NCI-H69 (cell line): ENCODE results near the gene CDK19.
"Not testable (repeated sequence)": the region's sequence is repeated elsewhere in the genome, so short reads cannot be mapped to it uniquely, and the experiment has no call there.

Source experiments
- DNase-seq: peaks from one replicate; lab custom pipeline; 2025; lab: John Stamatoyannopoulos, UW

The CDK19 gene

GRCh38 chr6:110815411-110816409, at the start of gene CDK19:
Gene CDK19, minus strand, starts transcription at chr6:110815469. Its CDS starts 333 bp downstream, at chr6:110815136.
- DNase-seq = peak; percentile 97

GRCh38 chr6:110864824-110865223, 49.6 kb upstream of the CDK19 start:
- DNase-seq = no peak

- no peak for DNase-seq
Observed at GRCh38 chr6:110859335-110859792, 44.1 kb upstream of the CDK19 start.

GRCh38 chr6:110858562-110859214, 43.4 kb upstream of the CDK19 start:
- DNase-seq = no peak

GRCh38 chr6:110858016-110858415, 42.7 kb upstream of the CDK19 start:
- no peak for DNase-seq

GRCh38 chr6:110856296-110856695, 41.0 kb upstream of the CDK19 start:
- no peak for DNase-seq

- DNase-seq = no peak
Observed at GRCh38 chr6:110853754-110854477, 38.6 kb upstream of the CDK19 start.

GRCh38 chr6:110852773-110853172, 37.5 kb upstream of the CDK19 start:
- DNase-seq = no peak

GRCh38 chr6:110849781-110850180, 34.5 kb upstream of the CDK19 start:
- no peak for DNase-seq

GRCh38 chr6:110841266-110841665, 26.0 kb upstream of the CDK19 start:
- DNase-seq = no peak

- not testable (repeated sequence) for DNase-seq
Observed at GRCh38 chr6:110835751-110836150, 20.5 kb upstream of the CDK19 start.

- DNase-seq = no peak
Observed at GRCh38 chr6:110833831-110834230, 18.6 kb upstream of the CDK19 start.

- no peak for DNase-seq
Observed at GRCh38 chr6:110831405-110831804, 16.1 kb upstream of the CDK19 start.

GRCh38 chr6:110828396-110828795, 13.1 kb upstream of the CDK19 start:
- DNase-seq = no peak

- DNase-seq = no peak
Observed at GRCh38 chr6:110826236-110827129, 11.2 kb upstream of the CDK19 start.

- DNase-seq = no peak
Observed at GRCh38 chr6:110823146-110823545, 7.9 kb upstream of the CDK19 start.

- DNase-seq = no peak
Observed at GRCh38 chr6:110822249-110822648, 7.0 kb upstream of the CDK19 start.

- DNase-seq = peak; percentile 3
Observed at GRCh38 chr6:110816677-110817076, 1.4 kb upstream of the CDK19 start.

- no peak for DNase-seq
Observed at GRCh38 chr6:110815015-110815410, 256 bp downstream of the CDK19 start.

GRCh38 chr6:110814102-110815014, 911 bp downstream of the CDK19 start:
- DNase-seq = peak; percentile 57
